Medulla oblongata (tissue), 1 donor: ENCODE data around the gene SSTR1.
"Not testable (repeated sequence)": the region's sequence is repeated elsewhere in the genome, so short reads cannot be mapped to it uniquely, and the experiment has no call there.

Experiments
- DNase-seq: peaks from one replicate; pipeline ENCODE4 v3.0.0-alpha.2; 2015; ENCODE audit errors: extremely low spot score

SSTR1 gene, protein sequence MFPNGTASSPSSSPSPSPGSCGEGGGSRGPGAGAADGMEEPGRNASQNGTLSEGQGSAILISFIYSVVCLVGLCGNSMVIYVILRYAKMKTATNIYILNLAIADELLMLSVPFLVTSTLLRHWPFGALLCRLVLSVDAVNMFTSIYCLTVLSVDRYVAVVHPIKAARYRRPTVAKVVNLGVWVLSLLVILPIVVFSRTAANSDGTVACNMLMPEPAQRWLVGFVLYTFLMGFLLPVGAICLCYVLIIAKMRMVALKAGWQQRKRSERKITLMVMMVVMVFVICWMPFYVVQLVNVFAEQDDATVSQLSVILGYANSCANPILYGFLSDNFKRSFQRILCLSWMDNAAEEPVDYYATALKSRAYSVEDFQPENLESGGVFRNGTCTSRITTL

DNA sequence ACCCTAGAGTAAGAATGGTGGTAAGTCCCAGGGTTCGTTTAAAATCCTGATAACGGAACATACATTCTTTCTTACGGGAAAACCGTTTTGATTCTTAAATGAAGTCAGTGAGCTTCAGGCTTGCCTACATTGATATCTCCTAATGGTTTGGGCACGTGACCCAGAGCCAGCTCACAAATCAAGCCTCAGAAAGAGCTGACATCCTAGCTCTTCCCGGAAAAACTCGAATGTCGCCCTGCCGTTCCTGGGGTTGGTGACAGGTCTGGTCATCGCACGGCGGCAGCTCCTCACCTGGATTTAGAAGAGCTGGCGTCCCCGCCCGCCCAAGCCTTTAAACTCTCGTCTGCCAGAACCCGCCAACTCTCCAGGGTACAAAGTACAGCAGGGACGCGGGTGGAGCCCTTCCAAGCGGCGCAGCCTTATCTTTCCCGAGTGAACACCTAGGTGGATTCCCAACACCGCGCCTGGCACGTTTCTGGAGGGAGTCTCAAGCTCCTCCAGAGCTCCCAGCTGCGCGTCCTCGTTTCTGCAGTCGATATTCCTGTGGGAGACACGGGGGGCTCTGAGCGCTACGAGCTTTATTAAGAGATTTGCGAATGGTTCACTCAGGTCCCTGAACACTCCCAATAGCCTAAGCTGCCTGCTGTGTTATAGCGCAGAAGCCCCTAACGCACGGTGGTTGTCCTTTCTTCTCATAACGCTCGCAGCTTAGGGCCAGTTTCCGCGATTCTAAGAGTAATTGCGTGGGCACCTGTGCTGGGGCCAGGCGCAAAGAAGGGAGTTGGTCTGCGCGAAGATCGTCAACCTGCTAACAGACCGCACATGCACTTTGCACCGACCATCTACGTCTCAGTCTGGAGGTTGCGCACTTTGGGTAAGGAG is at the start of gene SSTR1:
Gene SSTR1 (plus strand): TSS at position 169 of the 882 bp plus-strand sequence. CDS start 1,486 bp downstream, outside the sequence.
- DNase-seq = no peak

- DNase-seq = no peak
These were observed 49.2 kb upstream of the SSTR1 start for GRCh38 chr14:38158468-38158867.

GRCh38 chr14:38168416-38168815 is 39.3 kb upstream of the SSTR1 start:
- no peak for DNase-seq

DNA sequence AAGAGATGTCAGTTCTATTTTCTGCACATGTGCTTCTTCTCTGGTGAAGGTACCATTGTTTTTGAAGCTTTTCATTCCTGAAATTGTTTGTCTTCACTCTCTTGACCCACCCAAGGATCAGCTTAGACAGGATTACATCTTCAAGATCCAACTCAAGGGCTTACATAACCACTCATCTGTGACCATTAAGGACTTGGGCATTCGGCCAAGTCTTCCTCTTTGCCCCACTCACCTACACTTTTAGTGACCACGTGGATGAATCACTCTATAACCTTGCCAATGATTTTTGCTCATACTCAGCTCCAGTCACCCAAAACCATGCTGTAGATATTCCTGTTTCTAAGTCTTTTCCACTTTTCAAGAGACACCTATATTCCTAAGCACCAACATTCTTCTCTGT is 36.5 kb upstream of the SSTR1 start:
- no peak for DNase-seq

DNA sequence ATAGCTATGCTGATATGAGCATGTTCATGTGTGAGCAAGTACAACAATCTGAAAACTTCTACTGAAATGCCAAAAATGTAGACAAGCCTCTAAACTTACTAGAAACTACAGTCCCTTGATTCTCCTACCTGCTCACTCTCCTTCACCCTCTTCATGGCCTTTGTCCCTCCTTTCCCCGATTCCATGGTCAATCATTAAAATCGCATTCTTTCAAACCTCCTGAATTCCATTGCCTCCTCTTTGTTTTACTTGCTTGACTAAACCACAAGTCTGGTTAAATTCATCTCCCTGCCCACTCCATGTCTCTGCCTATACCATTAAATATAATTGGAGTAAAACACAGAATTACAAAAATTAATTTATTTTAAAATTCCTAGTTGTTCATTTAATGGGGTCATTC is 33.0 kb upstream of the SSTR1 start:
- no peak for DNase-seq

GRCh38 chr14:38175658-38176057 is 32.0 kb upstream of the SSTR1 start:
- DNase-seq = no peak

DNA sequence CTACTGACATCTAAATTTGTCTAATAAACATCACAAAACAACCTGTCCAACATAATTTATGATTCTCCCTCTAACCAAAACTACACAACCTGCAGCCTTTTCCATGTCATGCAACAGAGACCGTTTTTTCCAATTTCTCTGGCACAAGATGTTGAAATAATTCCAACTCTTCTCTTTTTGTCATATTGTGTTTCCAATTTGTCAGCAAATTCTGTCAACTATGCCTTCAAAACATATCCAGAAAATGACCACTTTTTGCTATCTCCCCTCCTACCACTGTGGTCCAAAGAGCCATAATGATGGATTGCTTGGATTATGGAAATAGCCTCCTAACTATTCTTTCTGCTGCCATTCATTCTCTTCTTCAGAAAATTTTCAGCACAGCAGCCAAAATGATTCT is 31.3 kb upstream of the SSTR1 start:
- no peak for DNase-seq

GRCh38 chr14:38184132-38184531 is 23.6 kb upstream of the SSTR1 start:
- DNase-seq = no peak

GRCh38 chr14:38185671-38186070 is 22.0 kb upstream of the SSTR1 start:
- DNase-seq = no peak

GRCh38 chr14:38186216-38186615 is 21.5 kb upstream of the SSTR1 start:
- DNase-seq = no peak

- no peak for DNase-seq
These were observed 20.2 kb upstream of the SSTR1 start for GRCh38 chr14:38187528-38187927.

DNA sequence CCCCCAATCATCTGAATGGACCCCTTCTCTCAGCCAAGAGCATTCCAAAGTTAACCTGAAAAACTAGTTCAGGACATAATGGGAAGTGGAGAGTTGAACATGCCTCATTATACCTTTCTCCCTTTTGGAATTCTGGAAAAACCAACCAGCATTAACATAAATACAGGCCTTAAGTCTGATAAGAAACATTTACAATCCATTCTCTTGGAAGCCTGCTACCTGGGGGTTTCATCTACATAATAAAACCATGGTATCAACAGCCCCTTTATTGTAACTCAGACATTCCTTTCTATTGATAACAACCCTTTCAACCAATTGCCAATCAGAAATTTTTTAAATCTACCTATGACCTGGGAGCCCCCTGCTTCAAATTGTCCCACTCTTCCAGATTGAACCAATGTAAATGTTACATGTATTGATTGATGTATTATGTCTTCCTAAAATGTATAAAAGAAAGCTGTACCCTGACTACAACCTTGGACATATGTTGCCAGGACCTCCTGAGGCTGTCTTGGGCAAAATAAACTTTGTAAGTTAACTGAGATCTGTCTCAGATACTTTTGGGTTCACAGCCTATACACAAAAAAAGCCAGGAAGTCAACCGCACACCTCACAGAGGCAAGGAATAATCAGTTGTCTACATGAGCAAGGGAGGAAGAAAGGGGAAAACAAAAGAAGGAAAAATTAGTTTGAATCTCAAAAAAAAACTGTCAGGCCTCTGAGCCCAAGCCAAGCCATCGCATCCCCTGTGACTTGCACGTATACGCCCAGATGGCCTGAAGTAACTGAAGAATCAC is 17.6 kb upstream of the SSTR1 start:
- no peak for DNase-seq

GRCh38 chr14:38190846-38191245 is 16.9 kb upstream of the SSTR1 start:
- not testable (repeated sequence) for DNase-seq

GRCh38 chr14:38191491-38191890 is 16.2 kb upstream of the SSTR1 start:
- DNase-seq = not testable (repeated sequence)

GRCh38 chr14:38197001-38197783 is 10.5 kb upstream of the SSTR1 start:
- no peak for DNase-seq

DNA sequence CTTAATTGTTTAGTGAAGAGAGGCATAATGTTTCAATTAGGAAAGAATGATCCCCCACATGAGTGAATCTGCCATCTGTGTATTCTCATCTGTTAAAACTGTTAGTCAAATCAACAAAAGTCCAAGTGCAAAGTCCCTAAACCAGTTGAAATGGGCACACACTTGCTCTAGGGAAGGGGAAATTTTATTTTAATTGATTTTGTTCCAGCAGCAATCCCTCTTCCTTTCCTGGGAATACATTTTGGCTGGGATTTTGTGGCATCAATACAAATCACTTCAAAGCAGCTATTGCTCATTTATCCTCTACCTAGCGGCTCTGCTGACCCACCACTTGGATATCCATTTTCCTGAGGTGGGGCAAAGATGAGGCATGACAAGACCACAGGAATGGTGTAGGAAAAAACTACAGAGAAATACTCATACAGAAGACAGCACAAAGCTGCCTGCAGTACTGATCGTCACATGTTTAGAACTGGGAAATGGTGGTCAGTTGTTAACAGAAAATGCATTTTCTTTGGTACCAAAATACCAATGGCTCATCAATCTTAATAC is 9.8 kb upstream of the SSTR1 start:
- DNase-seq = no peak

GRCh38 chr14:38198425-38198824 is 9.3 kb upstream of the SSTR1 start:
- DNase-seq = no peak

DNA sequence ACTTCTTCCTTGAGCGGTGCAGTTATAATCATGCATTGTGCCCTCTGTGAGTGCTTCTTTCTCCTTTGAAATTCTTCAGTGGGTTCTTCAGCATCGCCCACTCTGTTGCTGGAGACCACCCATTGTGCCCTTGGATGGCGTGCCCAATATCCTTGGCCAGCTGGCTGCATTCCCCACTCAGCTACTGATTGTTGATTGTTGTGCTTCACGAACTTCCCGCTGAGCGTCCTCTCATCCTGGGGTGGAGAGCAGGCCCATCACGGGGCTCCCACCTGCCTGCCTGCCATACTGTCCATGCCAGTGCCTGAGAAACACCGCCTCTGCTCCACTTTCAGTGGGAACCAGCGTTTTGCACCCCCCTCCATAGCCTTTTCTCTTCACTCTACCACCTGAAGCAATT is 8.6 kb upstream of the SSTR1 start:
- no peak for DNase-seq

- no peak for DNase-seq
These were observed 8.0 kb upstream of the SSTR1 start for GRCh38 chr14:38199739-38200138.

DNA sequence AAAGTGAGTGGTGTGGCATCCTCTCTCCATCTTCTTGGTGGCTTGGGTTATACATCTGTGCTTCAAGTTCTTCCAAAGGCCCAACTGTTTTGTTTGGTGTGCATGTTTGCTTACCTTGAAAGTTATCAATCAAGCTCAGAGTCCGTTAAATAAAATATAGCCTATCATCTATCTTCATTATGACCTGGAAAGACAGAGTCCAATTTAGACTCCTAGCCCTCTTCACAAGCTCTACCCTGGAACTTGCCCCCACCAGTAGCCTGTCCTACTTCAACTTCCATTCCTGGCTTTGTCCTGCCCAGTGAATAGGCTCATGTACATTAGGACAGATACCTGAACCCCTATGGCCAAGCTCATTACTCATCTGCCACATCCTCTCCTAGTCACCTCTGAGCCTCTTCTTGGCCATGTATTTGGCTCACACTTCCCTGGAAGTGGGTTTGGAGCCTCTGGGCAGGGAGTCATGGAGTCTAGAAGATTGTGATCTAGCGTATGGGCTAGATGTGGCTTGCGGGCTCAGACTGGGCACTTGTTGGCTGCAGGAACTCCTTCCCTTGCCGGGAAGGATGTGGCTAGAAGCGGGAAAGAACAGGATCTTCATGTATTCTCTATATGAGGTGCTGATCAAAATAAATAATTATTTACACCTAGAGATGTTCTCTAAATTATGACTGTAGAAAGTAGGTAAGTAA is 6.4 kb upstream of the SSTR1 start:
- DNase-seq = no peak
